ENCODE data around the gene LCT.

LCT gene

DNA sequence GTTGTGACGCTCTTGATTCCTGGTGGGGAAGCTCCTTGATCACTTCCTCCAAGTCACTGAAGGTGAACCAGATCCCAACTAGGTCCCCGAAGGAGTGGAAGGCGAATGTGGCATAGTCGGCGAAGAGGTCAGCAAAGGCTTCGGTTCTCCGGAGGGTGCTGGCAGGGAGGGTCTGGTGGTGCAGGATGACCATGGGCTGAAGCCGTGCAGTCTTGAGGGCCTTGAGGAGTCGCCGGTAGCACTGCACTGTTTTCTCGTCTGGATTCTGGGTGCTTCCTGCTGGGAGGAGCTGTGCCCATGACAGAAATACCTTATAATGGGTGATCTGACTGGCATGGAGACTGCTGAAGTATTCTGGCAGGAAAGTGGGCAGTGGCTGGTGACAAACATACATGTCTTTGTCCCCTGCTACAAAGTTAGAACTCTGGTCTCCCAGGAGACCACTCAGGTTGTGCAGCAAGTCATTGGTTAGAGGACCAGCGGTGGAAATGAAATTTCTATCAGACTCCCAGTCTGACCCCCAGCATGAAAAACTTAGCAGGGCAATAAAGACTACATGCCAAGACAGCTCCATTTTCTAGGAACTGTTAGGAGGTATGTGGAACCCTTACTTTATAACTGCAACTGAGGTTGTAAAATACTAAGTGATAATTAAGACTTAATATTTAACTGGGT, at the start of gene LCT:
Gene LCT, minus strand, starts transcription at position 589 of the 675 bp plus-strand sequence. Its CDS starts 15 bp downstream, at position 574.
- H3K27ac ChIP-seq: no peak within 1 kb of the TSS
- H3K4me3 ChIP-seq: no peak within 1 kb of the TSS

DNA sequence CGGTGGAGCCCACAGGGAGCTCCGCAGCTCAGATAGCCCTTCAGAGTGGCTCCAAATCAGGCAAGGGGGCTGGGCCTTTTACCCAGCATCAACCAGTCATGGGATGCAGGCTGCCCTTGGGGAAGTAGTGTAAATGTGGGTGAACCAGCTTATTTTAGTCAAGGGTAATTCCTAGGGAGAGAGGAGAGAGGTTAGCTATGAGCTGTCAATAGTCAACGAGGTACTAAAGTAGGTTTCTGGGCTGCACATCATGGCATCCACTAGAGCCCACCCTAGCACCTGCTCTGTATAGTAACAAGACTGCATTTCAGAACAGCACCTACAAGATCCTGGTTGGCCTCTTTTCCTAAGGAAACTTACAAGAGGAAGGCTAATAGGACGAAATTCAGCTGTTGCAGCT, 48.7 kb upstream of the LCT start:
- Histone ChIP-seq H3K4me3 (no peak overlapping the region), H3K27ac (no peak overlapping the region)

DNA sequence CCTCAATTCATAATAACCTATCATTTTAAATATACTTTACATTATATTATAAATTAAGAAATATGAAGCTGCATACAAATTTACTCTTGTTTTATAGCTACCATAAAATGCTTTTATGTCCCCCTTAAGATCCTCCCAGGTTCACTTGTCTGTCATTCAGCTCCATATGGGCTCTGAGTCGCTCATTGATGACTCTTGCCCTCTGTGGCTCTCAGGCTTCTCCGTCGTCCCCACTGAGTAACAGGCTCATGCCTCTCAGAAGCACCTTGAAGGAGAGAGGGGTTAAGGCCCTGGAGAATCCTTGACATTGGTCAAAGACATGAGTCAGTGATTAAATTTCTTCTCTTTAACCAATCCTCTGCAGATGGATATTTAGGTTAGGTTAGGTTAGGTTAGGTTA, 45.4 kb upstream of the LCT start:
- Histone ChIP-seq H3K27ac (no peak overlapping the region), H3K4me3 (no peak overlapping the region)

DNA sequence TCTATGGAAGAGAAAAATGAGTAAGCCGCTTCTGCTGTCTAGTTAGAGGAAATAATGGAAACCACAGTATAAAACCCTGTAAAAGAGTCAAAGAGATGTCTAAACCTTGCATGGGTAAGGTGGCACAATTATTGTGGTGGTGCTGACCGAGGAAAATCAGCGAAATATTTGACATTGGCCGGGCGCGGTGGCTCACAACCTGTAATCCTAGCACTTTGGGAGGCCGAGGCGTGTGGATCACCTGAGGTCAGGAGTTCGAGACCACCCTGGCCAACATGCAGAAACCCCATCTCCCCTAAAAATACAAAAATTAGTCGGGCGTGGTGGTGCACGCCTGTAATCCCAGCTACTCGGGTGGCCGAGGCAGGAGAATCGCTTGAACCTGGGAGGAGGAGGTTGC, 39.8 kb upstream of the LCT start:
- peak overlapping the region in 9 of 21 experiments; percentile 7 to 89 (median 78) for H3K27ac ChIP-seq
- H3K4me3 ChIP-seq: peak overlapping the region; percentile 67 to 98 (median 94)

DNA sequence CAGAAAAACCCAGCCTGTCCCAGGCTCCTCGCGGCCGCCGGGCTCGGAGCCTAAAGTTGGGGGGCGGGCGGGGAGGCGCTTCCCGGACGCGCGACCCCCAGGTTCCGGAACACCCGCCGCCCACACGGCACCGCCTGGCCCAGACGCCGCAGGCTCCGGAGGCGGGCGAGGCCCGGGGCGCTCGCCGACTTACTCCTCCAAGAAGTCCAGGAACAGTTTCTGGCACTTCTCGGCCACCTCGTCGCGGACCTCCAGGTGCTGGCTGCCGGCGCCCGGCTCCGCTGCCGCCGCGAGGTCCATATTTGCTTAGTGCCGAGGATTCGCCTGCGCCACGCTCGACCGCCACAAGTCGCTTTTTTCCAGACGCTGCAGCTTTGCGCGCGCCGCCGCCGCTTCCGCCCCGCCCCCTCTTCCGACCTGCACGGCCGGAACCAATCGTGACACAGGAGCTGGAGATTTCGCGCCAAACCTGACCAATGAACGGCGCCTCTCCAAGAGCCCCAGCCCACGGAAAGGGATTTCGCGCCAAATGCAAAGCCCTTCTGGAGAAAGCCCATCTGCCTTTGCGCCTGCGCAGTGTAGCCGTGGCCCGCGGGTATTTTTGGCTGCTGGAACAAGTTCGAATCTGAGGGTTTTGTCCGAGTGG, 39.2 kb upstream of the LCT start, which contains the start of gene MCM6:
Gene MCM6, minus strand, starts transcription at position 378 of the 646 bp plus-strand sequence. Its CDS starts 78 bp downstream, at position 300.
- Histone ChIP-seq H3K4me3 (peak within 1 kb of the TSS; percentile 67 to 98 (median 94)), H3K27ac (peak within 1 kb of the TSS; percentile 68 to 91 (median 81))

DNA sequence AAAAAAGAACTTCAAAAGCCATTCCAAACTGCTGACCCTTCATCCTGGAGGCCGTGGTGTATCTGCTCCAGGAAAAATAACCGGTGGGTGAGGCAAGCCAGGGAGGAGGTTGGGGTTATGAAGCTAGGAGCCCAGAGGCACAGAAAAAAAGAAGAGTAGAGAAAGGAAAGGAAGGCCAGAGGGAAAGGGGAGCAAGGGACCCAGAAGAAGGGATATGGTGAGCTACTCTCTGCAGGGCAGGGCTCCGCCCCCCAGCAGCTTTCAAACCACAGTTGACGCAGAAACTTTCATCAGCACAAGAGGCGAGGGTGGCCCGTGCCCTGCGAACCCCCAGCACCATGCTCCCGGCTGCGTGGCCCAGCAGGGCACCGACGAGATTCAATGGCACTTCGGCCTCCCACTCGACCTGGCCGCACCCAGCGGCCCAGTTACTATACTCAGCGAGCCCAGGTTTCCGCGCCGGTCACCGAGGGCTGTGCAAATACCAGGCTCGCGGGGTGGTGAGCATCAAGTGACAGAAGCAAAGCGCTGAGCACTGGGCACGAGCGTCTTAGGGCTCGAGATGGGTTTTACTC, 38.6 kb upstream of the LCT start:
- Histone ChIP-seq H3K27ac (peak overlapping the region; percentile 68 to 91 (median 81)), H3K4me3 (peak overlapping the region; percentile 67 to 98 (median 94))

DNA sequence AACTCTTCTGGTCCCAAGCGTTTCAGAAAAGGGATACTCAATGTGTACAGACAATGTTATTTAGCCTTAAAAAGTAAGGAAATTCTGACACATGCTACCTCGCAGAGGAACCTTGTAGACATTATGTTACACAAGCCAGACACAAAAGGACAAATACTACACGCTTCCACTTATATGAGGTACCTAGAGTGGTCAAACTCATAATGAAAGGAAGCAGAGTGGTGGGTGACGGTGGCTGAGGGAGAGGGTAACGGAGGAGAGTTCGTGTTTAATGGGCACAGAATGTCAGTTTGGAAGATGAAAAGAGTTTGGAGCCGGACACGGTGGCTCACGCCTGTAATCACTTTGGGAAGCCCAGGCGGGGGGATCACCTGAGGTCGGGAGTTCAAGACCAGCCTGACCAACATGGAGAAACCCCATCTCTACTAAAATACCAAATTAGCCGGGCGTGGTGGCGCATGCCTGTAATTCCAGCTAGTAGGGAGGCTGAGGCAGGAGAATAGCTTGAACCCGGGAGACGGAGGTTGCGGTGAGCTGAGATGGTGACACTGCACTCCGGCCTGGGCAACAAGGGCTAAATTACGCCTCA, 37.9 kb upstream of the LCT start:
- H3K27ac ChIP-seq: peak overlapping the region in 5 of 21 experiments; percentile 68 to 91 (median 89)

DNA sequence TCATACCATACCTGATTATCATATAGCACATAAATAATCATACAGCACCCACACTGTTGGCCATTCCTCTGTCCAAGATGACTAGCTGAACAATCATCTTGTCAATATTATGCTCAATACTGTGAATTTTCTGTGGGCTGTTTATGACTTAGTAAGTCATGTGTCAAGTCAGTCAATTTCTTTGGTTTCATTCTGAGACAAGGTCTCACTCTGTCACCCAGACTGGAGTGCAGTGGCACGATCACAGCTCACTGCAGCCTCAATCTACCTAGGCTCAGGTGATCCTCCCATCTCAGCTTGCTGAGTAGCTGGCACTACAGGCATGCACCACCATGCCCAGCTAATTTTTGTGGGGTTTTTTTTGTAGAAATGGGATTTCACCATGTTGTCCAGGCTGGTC, 33.6 kb upstream of the LCT start:
- H3K4me3 ChIP-seq: no peak overlapping the region
- H3K27ac ChIP-seq: no peak overlapping the region

More for the DNA sequence above, 37.9 kb upstream of the LCT start:
- peak overlapping the region; percentile 67 to 98 (median 94) for H3K4me3 ChIP-seq

DNA sequence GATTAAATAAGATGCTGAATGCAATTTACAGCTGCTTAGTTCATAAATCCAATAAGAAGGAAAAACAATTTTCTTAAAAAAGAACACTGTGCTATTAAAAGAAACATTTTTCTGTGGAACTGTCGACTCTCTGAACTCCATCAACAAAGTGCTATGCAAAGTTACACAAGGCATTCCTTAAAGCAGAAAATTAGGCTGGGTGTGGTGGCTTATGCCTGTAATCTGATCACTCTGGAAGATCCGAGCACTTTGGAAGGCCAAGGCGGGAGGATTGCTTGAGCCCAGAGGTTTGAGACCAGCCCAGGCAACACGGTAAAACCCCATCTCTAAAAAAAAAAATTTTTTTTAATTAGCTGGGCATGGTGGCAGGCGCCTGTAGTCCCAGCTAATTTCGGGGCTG, 26.2 kb upstream of the LCT start:
- no peak overlapping the region for H3K27ac ChIP-seq

DNA sequence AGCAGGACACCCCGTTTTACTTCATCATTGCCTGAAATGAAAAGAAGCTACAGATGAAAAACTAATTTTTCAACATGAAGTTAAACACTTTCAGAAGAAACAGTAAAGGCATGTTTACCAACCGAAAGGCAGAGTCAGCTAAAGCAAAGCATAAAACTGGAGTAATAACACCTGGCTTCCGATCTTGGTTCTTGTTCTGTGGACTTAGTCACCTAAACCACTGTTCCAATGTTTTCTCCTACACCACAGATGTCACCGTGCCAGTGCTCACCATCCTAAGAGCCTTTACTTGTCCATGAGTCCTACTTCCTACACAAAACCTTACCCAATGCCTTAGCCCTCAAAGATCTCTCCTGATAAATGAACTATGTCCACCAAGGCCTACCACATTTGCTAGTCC, 25.7 kb upstream of the LCT start:
- Histone ChIP-seq H3K4me3 (no peak overlapping the region), H3K27ac (no peak overlapping the region)

More for the DNA sequence above, 26.2 kb upstream of the LCT start:
- no peak overlapping the region for H3K4me3 ChIP-seq

DNA sequence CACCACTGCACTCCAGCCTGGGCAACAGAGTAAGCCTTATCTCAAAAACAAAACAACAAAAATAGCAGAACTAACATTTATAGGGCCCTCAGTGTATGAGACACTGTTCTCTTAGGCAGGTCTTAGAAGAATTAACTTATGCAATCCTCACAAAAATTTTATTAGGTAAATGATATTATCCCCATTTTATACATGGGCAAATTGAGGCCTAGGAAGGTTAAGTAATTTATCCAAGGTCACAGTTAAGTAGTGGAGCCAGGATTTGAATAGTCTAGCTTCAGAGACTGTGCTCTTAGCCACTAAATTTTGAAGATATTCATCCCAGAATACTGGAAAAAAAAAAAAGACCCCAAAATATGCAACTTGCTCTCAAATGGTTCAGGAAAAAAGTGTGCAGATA, 16.4 kb upstream of the LCT start:
- Histone ChIP-seq H3K27ac (no peak overlapping the region), H3K4me3 (no peak overlapping the region)

DNA sequence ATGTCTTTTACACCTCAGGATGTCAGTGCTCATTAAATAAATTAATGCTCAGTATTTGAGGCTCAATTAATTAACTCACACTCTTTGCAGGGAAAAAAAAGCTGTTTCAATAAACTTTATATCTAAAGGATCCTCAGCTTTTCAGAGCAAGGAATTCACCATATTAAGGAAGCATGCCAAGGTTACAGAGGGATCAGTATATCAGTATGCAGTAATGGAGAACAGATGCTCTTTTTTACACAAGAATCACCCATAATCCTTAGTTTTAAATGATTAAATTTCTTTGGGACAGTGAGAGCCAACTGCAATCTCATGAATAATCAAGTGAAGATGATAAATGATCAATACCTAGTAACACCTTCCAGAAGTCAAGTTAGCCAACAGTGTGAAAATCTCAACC, 14.9 kb upstream of the LCT start:
- H3K27ac ChIP-seq: no peak overlapping the region
- H3K4me3 ChIP-seq: no peak overlapping the region

DNA sequence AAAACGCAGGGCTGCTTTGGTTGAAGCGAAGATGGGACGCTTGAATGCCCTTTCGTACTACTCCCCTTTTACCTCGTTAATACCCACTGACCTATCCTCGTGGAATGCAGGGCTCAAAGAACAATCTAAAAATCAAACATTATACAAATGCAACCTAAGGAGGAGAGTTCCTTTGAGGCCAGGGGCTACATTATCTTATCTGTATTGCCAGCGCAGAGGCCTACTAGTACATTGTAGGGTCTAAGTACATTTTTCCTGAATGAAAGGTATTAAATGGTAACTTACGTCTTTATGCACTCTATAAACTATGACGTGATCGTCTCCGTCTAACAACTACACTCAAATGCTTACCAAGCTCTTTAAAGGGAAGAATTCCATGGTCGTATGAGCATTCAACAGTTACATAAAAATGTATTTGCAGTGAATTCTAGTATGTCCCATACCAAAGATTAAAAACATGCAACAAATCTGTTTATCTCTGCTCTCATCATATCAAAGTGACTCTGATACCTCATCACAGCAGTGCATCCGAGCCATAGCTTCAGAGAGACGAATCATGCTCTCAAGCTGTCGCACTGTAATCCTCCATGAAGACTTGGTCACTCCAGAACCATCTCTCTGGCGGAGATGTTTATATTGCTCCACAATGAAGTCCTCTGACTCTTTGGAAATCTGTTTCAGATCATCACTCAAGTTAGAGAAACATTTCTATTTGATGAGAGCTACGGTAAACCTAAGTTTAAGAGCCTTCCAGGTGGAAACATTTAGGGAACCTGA, 14.1 kb upstream of the LCT start:
- Histone ChIP-seq H3K4me3 (no peak overlapping the region), H3K27ac (no peak overlapping the region)

DNA sequence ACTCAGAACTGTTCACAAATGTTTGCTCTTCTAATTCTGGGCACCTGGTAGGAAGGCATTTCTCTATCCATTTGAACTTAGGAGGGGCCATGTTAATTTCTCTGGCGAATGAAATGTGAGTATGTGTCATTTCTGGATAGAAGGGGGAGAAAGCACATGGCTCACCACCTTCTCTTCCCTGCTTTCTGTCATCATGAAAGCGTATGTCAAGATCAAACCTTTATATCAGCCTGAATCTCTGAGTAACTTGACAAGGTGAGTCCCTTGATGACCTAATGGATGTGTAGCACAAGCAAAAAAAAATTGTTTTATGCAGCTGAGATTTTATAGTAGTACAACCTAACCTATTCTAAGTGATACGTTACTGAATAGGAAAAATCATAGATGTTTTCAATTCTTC, 12.1 kb upstream of the LCT start:
- Histone ChIP-seq H3K27ac (no peak overlapping the region), H3K4me3 (no peak overlapping the region)

DNA sequence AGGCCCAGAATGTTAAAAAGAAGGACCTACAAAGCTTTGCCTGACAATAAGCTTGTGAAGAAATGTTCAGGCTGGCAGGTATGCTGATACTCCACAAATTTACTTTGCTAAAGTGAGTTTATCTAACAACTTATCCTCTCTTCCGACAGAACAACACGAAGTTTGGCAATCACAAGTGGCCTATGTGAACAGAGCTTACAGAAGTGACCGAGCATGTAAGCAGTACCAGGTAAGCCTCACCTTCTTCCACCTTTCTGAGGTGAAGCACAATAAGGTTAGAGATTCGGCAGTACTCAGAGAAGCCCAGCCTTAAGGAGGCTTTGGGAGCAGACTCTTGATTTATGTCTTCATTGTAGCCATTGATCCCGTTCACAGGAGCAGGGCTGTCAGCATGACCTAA, 9.0 kb upstream of the LCT start:
- Histone ChIP-seq H3K4me3 (no peak overlapping the region), H3K27ac (no peak overlapping the region)

DNA sequence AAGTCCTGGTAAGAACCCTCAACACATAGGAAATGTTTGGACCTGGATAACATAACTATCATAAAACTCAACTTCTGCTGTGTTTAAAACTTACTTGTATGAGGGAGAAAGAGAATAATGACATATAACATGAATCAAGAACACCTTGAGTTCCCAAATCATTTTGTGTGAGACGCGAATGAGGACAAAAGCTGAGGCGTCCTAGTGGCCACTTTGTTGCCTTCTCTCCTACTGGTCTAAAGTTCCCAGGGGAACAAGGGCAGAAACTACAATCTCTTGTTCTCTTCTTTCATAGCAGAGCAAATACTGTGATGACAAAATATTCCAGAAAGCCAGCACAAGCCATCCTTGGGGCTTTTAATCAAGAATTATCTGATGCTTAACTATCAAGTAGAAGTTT, 8.3 kb upstream of the LCT start:
- Histone ChIP-seq H3K4me3 (no peak overlapping the region), H3K27ac (no peak overlapping the region)

DNA sequence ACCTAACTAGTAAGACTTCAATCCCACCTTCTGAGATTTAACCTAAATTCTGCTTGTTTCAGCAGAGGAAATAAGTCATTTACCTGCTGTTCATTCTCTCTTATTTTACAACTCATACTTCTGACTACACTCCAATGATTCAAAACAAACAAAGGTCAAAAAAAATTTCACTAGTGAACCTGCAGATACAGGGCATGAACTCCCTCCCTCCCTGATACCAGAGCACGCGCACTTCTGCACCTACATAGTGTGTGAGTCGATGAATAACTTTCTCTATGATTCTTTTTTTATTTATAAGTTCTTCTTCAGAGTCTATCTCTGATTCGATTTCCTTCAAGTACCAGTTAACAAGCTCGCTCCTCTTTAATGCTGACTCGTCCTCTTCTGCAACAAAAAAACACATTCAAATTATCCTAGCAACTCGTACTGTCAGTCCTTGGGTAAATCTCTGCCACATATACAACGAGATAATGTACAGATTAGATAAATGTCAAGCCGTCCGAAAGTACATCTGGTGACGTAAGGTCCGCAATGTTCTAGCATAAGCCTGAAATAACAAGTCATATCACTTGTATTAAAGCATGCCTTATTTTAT, 7.4 kb upstream of the LCT start:
- H3K4me3 ChIP-seq: no peak overlapping the region
- H3K27ac ChIP-seq: no peak overlapping the region

DNA sequence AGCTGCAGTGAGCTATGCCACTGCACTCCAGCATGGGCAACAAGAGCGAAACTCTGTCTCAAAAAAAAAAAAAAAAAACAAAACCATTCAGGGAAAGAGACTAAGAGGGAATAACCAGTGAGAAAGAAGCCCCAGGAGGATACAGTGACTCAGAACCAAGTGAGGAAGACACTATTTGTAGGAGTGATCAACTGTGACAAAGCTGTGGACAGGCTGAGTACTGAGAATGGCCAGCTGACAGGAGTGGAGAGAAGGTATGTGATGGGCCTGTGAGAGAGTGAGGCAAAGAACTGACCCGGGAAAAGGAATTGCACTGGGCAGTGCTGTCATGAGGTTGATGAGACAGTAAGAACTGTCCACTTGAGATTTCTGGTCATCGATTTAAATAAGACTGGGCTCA, 6.7 kb upstream of the LCT start:
- Histone ChIP-seq H3K4me3 (no peak overlapping the region), H3K27ac (no peak overlapping the region)

DNA sequence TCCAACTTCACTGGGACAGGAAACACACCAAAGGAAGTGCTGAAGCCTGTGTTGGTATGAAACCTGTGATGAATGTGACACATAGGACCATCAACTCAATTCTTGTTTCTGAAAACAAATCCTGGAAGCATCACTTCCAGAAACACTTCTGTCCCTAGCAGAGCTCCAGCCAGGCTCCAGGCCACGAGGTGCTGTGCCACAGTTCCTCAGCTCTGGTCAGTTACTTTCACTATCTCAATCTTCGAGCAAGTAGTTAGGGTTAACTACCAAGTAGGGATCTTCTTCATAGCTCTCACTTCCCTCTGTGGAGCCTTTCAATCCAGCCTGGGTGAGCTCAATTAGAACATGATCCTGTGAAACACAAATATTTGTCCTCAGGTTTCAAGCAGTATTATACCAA, 3.6 kb upstream of the LCT start:
- Histone ChIP-seq H3K27ac (peak overlapping the region in 10 of 21 experiments; percentile 1 to 69 (median 36)), H3K4me3 (no peak overlapping the region)

DNA sequence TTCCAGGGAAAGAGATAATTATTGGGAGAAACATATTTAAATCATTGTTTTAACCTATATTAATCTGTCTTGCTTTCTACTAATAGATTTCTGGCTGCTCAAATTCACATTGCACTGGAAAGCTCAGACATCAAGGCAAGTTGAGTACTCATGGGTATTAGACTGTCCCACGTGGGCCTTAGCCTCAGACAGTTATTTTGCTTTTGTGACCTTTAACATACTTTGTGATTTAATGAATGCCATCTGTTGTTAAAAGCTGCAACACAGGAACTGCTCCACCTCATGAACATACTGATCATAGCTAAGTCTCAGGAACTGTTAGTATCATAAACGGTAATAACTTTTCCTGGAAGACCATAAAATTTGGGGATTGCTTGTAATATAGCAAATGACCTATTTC, 2.7 kb upstream of the LCT start:
- Histone ChIP-seq H3K4me3 (no peak overlapping the region), H3K27ac (peak overlapping the region in 2 of 21 experiments; percentile 43 to 50)
